CD4-positive, alpha-beta memory T cell (primary cell): ENCODE measurements around the gene ACTG1. TPM values are rescaled to one million over a fixed set of nuclear protein-coding genes. Genes with fewer than 3 reads are reported as not detected.

Source experiments
- CTCF ChIA-PET: fragments of 350-600 bp; sonication (Branson Sonifier 250); formaldehyde crosslinking; loops from one replicate; lab custom pipeline; 2021; ENCODE audit warnings: inconsistent platforms; ENCODE audit not compliant: partially characterized antibody; lab: Charles Lee
- POLR2A ChIA-PET: fragments of 350-600 bp; sonication (Branson Sonifier 250); formaldehyde crosslinking; loops from one replicate; lab custom pipeline; 2021; ENCODE audit not compliant: partially characterized antibody; lab: Charles Lee
- DNase-seq, 5 donors: peaks; one replicate each; pipeline versions ENCODE4 v3.0.0 to v3.0.0-alpha.2; 2020 to 2022; ENCODE audit warnings: mixed read lengths in 1 of 5
- H3K27ac ChIP-seq: one replicate; pipeline ENCODE4 v1.7.0; 2013; ENCODE audit warnings: low read depth, low read length
- H3K27me3 ChIP-seq: 2 replicates; pipeline ENCODE4 v1.7.0; 2013; ENCODE audit warnings: mild to moderate bottlenecking, low read length, moderate library complexity; ENCODE audit not compliant: insufficient read depth
- H3K36me3 ChIP-seq: 2 replicates; pipeline ENCODE4 v1.7.0; 2013; ENCODE audit warnings: mild to moderate bottlenecking, low read length, moderate library complexity; ENCODE audit not compliant: insufficient read depth
- H3K4me1 ChIP-seq: 2 replicates; pipeline ENCODE4 v1.7.0; 2013; ENCODE audit warnings: mild to moderate bottlenecking, low read length, moderate library complexity; ENCODE audit not compliant: insufficient read depth
- H3K4me3 ChIP-seq, 2 donors: one replicate each; pipeline ENCODE4 v1.7.0; 2013; ENCODE audit warnings: low read length in 2 of 2, mild to moderate bottlenecking in 1 of 2
- H3K9me3 ChIP-seq, 2 donors: one replicate each; pipeline ENCODE4 v1.7.0; 2013; ENCODE audit warnings: low read length in 2 of 2, control low read depth in 1 of 2; ENCODE audit not compliant: control insufficient read depth in 1 of 2
- H3K27ac Mint-ChIP-seq, 7 donors: one replicate each; pipeline ENCODE4 v1.8.0; 2020 to 2021; ENCODE audit warnings: mixed read lengths in 7 of 7, mild to moderate bottlenecking in 6 of 7, inconsistent platforms in 3 of 7, moderate library complexity in 3 of 7
- H3K27me3 Mint-ChIP-seq, 2 donors: one replicate each; pipeline ENCODE4 v1.8.0; 2020 to 2021; ENCODE audit warnings: mixed read lengths in 2 of 2
- H3K36me3 Mint-ChIP-seq, 2 donors: one replicate each; pipeline ENCODE4 v1.8.0; 2020 to 2021; ENCODE audit warnings: mixed read lengths in 2 of 2, inconsistent platforms in 1 of 2, mild to moderate bottlenecking in 1 of 2
- H3K4me1 Mint-ChIP-seq, 4 donors: one replicate each; pipeline ENCODE4 v1.8.0; 2020 to 2021; ENCODE audit warnings: mixed read lengths in 4 of 4, mild to moderate bottlenecking in 1 of 4
- H3K4me3 Mint-ChIP-seq, 8 donors: one replicate each; pipeline ENCODE4 v1.8.0; 2020 to 2021; ENCODE audit warnings: mixed read lengths in 8 of 8, mild to moderate bottlenecking in 7 of 8, moderate library complexity in 6 of 8, inconsistent platforms in 3 of 8
- H3K9me3 Mint-ChIP-seq, 8 donors: one replicate each; pipeline ENCODE4 v1.8.0; 2020 to 2021; ENCODE audit warnings: mixed read lengths in 8 of 8, mild to moderate bottlenecking in 5 of 8, inconsistent platforms in 3 of 8, moderate library complexity in 1 of 8
- intact Hi-C: fragments of 100-400 bp; cut with micrococcal nuclease; formaldehyde crosslinking; loops from one replicate; pipeline ENCODE4 v1.15.1; 2023
- polyA plus RNA-seq, 2 donors: library from polyadenylated mRNA; unstranded; fragments of 300-500 nt; fragmentation: Illumina TruSeq; gene quantifications; one replicate each; pipeline ENCODE4 v1.2.3, GENCODE V29; 2021
- total RNA-seq, 2 experiments: library from RNA; stranded (reverse); gene quantifications; one replicate each; pipeline ENCODE4 v1.2.3, GENCODE V29; 2021

Gene ACTG1
- total and polyA plus RNA-seq, 4 experiments from 2014 or later = 1,031 to 1,651 (median 1,188) TPM

DNA sequence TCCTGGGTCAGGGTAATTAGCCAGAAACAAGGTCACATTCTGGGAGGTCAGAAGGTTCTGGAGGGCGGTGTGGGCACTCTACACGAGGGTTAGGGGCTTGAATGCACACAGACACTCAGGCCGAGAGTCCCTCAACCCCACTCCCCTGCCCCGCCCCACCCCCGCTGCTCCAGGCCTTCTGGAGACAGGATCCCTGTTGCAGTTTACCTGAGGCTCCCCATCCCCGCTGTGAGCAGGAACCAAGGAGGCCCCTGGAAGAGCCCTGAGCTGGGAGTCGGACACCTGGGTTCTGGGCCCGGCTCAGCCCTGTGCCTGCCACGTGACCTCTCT, 4.4 kb upstream of the ACTG1 start:
- H3K27ac Mint-ChIP-seq = peak overlapping the region in 4 of 7 donors; percentile 29 to 94 (median 75)
- Histone ChIP-seq H3K4me3 (no peak overlapping the region), H3K27ac (no peak overlapping the region), H3K27me3 (no peaks in the 10 kb centered on the region), H3K9me3 (no peaks in the 10 kb centered on the region), H3K4me1 (peaks cover 37% of the 10 kb centered on the region), H3K36me3 (peaks cover 1% of the 10 kb centered on the region)
- no peak for DNase-seq
- POLR2A ChIA-PET = interaction anchor here (1.2 to 4.8 kb wide), 3 partner anchors 8 to 278 kb away, joined by 3 to 53 read pairs (median 27); partner anchors contain the start of genes FAAP100, NDUFAF8 and TEPSIN
- H3K4me3 Mint-ChIP-seq = peak overlapping the region in 3 of 8 donors; percentile 13 to 61 (median 45)
- peaks cover 8 to 33% (median 20%) of the 10 kb centered on the region in 4 donors for H3K4me1 Mint-ChIP-seq
- H3K9me3 Mint-ChIP-seq = peaks cover 0 to 2% (median 0%) of the 10 kb centered on the region in 8 donors
- intact Hi-C loops = no loop called here
- H3K27me3 Mint-ChIP-seq = no peaks in the 10 kb centered on the region
- CTCF ChIA-PET = interaction anchor here (4.7 kb wide), 1 partner anchor 84 kb away, joined by 42 read pairs; no protein-coding TSS in a partner anchor
- H3K36me3 Mint-ChIP-seq = peaks cover 2 to 3% of the 10 kb centered on the region in 2 donors

DNA sequence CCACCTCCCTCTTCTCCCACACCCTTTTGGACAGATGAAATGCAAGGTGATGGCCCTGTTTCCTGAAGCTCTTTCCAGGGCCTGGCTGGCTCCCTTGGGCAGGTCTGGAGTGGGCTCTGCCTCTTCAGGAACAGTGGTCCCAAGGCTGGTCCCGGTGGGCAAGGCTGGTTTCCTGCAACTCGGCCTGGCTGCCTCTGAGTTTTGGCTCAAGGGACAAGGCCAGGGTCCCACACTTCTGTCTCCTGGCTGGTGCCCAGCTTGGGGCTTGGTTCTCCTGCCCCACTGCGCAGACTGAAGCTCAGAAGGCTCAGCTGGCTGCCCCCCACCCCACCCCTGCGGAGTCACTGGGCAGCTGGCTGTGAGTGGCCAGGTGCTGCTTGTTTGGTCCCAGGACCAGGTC, 3.8 kb upstream of the ACTG1 start:
- H3K36me3 Mint-ChIP-seq = peaks cover 8% of the 10 kb centered on the region in 2 donors
- H3K27me3 ChIP-seq = no peaks in the 10 kb centered on the region
- peaks cover 0 to 8% (median 0%) of the 10 kb centered on the region in 8 donors for H3K9me3 Mint-ChIP-seq
- no peaks in the 10 kb centered on the region for H3K9me3 ChIP-seq
- peak overlapping the region in 7 of 8 donors; percentile 6 to 91 (median 61) for H3K4me3 Mint-ChIP-seq
- H3K36me3 ChIP-seq = peaks cover 6% of the 10 kb centered on the region
- POLR2A ChIA-PET = interaction anchor here (1.2 to 9.8 kb wide), 7 partner anchors 8 to 278 kb away, joined by 3 to 138 read pairs (median 6); partner anchors contain the start of genes FAAP100, NDUFAF8, SLC38A10 and TEPSIN
- peaks cover 8 to 38% (median 23%) of the 10 kb centered on the region in 4 donors for H3K4me1 Mint-ChIP-seq
- intact Hi-C loops = no loop called here
- H3K27me3 Mint-ChIP-seq = no peaks in the 10 kb centered on the region
- H3K4me3 ChIP-seq = no peak overlapping the region
- H3K4me1 ChIP-seq = peaks cover 37% of the 10 kb centered on the region
- peak overlapping the region; percentile 13 to 94 (median 74) for H3K27ac Mint-ChIP-seq
- peak in 1 of 5 donors; percentile 26 for DNase-seq
- no peak overlapping the region for H3K27ac ChIP-seq
- CTCF ChIA-PET = interaction anchor here (1.2 to 4.7 kb wide), 2 partner anchors 11 to 84 kb away, joined by 3 to 42 read pairs; no protein-coding TSS in a partner anchor

DNA sequence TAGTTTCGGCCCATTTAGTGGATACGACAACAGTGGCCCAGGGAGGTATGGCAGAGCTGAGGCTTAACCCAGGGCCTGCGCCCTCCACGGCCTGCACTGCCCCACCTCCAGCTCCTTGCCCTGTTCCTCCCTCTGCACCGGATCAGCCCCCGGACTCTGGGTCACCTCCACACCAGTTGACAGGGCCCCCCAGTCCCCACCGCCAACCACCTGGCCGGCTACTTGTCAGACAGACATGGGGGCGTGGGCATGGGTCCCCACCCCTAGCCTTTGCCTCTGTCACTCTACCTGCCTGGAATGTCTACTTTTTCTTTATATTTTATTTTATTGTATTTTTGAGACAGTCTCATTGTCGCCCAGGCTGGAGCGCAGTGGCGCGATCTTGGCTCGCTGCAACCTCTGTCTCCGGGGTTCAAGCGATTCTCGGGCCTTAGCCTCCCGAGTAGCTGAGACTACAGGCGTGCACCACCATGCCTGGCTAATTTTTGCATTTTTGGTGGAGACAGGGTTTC, 3.0 kb upstream of the ACTG1 start:
- Histone ChIP-seq H3K36me3 (peaks cover 15% of the 10 kb centered on the region), H3K9me3 (no peaks in the 10 kb centered on the region), H3K4me1 (peaks cover 38% of the 10 kb centered on the region), H3K27ac (peak overlapping the region; percentile 78), H3K4me3 (peak overlapping the region; percentile 36 to 77), H3K27me3 (no peaks in the 10 kb centered on the region)
- Mint-ChIP-seq H3K9me3 (peaks cover 0 to 16% (median 0%) of the 10 kb centered on the region in 8 donors), H3K4me3 (peak overlapping the region; percentile 82 to 94 (median 90)), H3K27ac (peak overlapping the region; percentile 92 to 96 (median 95)), H3K36me3 (peaks cover 16 to 17% of the 10 kb centered on the region in 2 donors), H3K4me1 (peaks cover 8 to 47% (median 28%) of the 10 kb centered on the region in 4 donors), H3K27me3 (no peaks in the 10 kb centered on the region)
- peak in 1 of 5 donors; percentile 30 for DNase-seq
- ChIA-PET POLR2A (interaction anchor here (1.4 to 9.8 kb wide), 6 partner anchors 28 to 224 kb away, joined by 4 to 138 read pairs (median 5); partner anchors contain the start of genes FAAP100 and SLC38A10), CTCF (interaction anchor here (0.9 to 1.2 kb wide), 2 partner anchors 10 to 86 kb away, joined by 3 read pairs; no protein-coding TSS in a partner anchor)
- intact Hi-C loops = no loop called here

DNA sequence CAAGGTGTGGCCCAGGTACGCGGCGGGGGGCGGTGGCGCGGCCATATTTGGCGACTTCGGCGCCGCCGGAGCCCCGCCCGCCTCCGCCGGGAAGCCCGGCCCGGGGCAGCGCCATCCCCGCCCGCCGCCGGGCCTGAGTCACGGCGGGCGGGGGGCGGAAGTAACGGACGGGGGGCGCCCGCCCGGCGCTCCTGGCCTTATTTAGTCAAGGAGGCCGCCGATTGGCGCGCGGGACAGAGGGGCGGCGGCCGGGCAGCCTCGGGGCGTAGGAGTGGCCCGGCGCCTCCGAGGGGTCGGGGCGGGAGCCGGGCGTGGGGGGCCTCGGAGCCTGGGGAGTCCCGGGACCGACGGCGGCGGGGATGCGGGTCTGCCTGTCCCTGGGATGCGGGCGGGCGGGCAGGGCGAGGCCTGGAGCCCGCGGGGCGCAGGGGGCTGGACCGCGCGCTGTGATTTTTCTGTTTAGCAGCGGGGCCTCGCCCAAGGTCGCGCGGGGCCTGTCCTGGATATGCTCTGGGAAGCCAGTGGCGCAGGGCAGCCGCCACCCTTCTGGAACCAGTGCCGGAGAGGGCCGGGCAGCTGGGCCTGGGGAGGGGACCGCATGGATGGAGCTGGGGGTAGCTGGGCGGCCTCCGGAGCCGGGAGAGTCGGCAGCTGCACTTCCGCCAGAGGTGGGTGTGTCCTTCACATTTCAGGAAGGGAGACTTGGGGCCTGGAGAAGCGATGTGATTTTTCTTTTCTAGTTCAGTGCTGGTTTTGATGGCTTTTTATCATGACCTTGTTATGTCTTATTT, 2.3 kb upstream of the ACTG1 start:
- Mint-ChIP-seq H3K9me3 (peaks cover 0 to 21% (median 0%) of the 10 kb centered on the region in 8 donors), H3K27ac (peak overlapping the region; percentile 92 to 96 (median 95)), H3K27me3 (no peaks in the 10 kb centered on the region), H3K4me1 (peaks cover 10 to 53% (median 33%) of the 10 kb centered on the region in 4 donors), H3K4me3 (peak overlapping the region; percentile 82 to 94 (median 90)), H3K36me3 (peaks cover 23% of the 10 kb centered on the region in 2 donors)
- peak overlapping the region; percentile 78 for H3K27ac ChIP-seq
- peaks cover 42% of the 10 kb centered on the region for H3K4me1 ChIP-seq
- intact Hi-C loops = loop anchor here (1.0 to 5.0 kb wide), 2 partner anchors 37 to 167 kb away; partner anchors contain the start of genes ARL16, FAAP100 and HGS
- no peaks in the 10 kb centered on the region for H3K9me3 ChIP-seq
- peak; percentile 54 to 74 (median 58) for DNase-seq
- H3K36me3 ChIP-seq = peaks cover 22% of the 10 kb centered on the region
- POLR2A ChIA-PET = interaction anchor here (0.6 to 9.8 kb wide), 10 partner anchors 9 to 356 kb away, joined by 3 to 138 read pairs (median 5); partner anchors contain the start of genes ARHGDIA, FAAP100, NDUFAF8 and SLC38A10
- CTCF ChIA-PET = interaction anchor here (0.9 to 1.2 kb wide), 2 partner anchors 10 to 87 kb away, joined by 3 read pairs; no protein-coding TSS in a partner anchor
- peak overlapping the region; percentile 36 to 77 for H3K4me3 ChIP-seq
- H3K27me3 ChIP-seq = no peaks in the 10 kb centered on the region

DNA sequence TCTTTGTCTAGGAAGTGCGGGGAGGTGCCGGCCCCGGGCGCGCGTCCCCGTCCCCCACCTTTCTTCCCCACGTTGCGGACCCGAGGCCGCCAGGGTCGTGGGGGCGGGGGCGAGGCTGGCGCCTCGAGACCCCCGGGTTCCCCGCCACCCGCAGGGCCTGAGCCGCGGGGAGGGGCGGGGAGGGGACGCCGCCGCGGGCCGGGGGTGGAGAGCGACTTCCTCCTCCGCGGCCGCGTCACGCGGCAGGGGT, 1.8 kb upstream of the ACTG1 start:
- peaks cover 42% of the 10 kb centered on the region for H3K4me1 ChIP-seq
- H3K36me3 ChIP-seq = peaks cover 27% of the 10 kb centered on the region
- no peaks in the 10 kb centered on the region for H3K9me3 ChIP-seq
- POLR2A ChIA-PET = interaction anchor here (0.6 to 9.8 kb wide), 11 partner anchors 8 to 358 kb away, joined by 3 to 138 read pairs (median 5); partner anchors contain the start of genes ARHGDIA, ARL16, FAAP100 and HGS
- Mint-ChIP-seq H3K36me3 (peaks cover 28% of the 10 kb centered on the region in 2 donors), H3K27ac (peak overlapping the region in 6 of 7 donors; percentile 68 to 95 (median 78)), H3K27me3 (no peaks in the 10 kb centered on the region), H3K9me3 (peaks cover 0 to 25% (median 0%) of the 10 kb centered on the region in 8 donors), H3K4me1 (peaks cover 15 to 58% (median 38%) of the 10 kb centered on the region in 4 donors), H3K4me3 (peak overlapping the region; percentile 57 to 90 (median 83))
- no peak for DNase-seq
- intact Hi-C loops = loop anchor here (1.0 to 5.0 kb wide), 2 partner anchors 38 to 168 kb away; partner anchors contain the start of genes ARL16, FAAP100 and HGS
- H3K4me3 ChIP-seq = peak overlapping the region in 1 of 2 donors; percentile 77
- H3K27ac ChIP-seq = peak overlapping the region; percentile 78
- no peaks in the 10 kb centered on the region for H3K27me3 ChIP-seq
- CTCF ChIA-PET = interaction anchor here (1.2 kb wide), 1 partner anchor 38 kb away, joined by 3 read pairs; the partner anchor contains the start of gene FAAP100

DNA sequence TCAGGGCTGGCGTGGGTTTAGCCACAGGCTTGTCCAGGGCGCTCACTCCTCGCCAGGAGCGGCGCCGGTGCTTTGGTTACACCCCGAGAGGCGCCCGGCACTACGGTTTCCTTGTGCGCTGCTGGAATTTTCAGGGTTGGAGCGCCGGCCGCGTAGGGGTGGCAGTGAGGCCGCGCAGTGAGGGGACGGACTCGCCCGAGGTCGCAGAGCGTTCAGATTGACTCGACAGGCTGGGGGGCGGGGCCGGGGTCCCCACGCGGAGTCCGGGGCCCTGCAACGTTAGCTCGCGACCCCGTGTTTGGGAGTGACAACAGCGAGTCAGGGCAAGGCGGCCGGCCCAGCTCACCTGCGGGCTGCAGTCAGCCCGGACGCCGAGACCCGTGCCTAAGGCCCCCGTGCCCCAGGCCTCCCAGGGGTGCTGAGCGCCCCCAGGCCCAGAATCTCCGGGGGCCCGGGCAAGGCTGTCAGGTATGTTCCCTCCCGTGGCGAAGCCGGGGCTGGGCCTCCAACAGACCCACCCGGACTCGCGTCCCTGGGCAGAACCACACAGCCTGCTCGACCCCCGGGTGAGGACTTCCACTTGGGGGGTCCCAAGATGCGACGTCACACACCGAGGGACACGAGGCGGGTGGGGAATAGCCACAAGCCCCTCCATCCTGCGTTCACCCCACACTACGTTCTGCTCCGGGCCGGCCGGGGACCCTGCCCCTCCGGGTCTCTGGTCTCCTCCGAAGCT, 1.3 kb upstream of the ACTG1 start:
- ChIA-PET POLR2A (interaction anchor here (0.6 to 9.8 kb wide), 19 partner anchors 8 to 1059 kb away, joined by 3 to 138 read pairs (median 5); partner anchors contain the start of genes ARHGDIA, ARL16, FAAP100 and HGS), CTCF (interaction anchor here (1.2 to 1.3 kb wide), 2 partner anchors 29 to 38 kb away, joined by 3 to 5 read pairs; partner anchors contain the start of gene FAAP100)
- H3K9me3 Mint-ChIP-seq = peaks cover 0 to 25% (median 0%) of the 10 kb centered on the region in 8 donors
- Histone ChIP-seq H3K4me1 (peaks cover 46% of the 10 kb centered on the region), H3K27ac (peak overlapping the region; percentile 78), H3K4me3 (peak overlapping the region; percentile 65 to 77), H3K36me3 (peaks cover 31% of the 10 kb centered on the region), H3K9me3 (no peaks in the 10 kb centered on the region), H3K27me3 (no peaks in the 10 kb centered on the region)
- peak in 4 of 5 donors; percentile 25 to 47 (median 41) for DNase-seq
- H3K4me3 Mint-ChIP-seq = peak overlapping the region; percentile 84 to 93 (median 89)
- H3K27ac Mint-ChIP-seq = peak overlapping the region; percentile 75 to 95 (median 90)
- no peaks in the 10 kb centered on the region for H3K27me3 Mint-ChIP-seq
- peaks cover 33% of the 10 kb centered on the region in 2 donors for H3K36me3 Mint-ChIP-seq
- peaks cover 20 to 63% (median 43%) of the 10 kb centered on the region in 4 donors for H3K4me1 Mint-ChIP-seq
- intact Hi-C loops = loop anchor here (1.0 to 5.0 kb wide), 3 partner anchors 25 to 168 kb away; partner anchors contain the start of genes ARL16, FAAP100 and HGS
